Cardiac septum (tissue), 1 donor: Measurements from ENCODE around the gene GNAL. TPM values are rescaled to one million over a fixed set of nuclear protein-coding genes. Genes with fewer than 3 reads are reported as not detected.
"Not testable (repeated sequence)": the region's sequence is repeated elsewhere in the genome, so short reads cannot be mapped to it uniquely, and the experiment has no call there.

Experiments used
- DNase-seq: peaks from one replicate; pipeline ENCODE4 v3.0.0-alpha.2; 2020; ENCODE audit warnings: low spot score
- intact Hi-C: fragments of 100-400 bp; cut with DNase I; formaldehyde crosslinking; loops from one replicate; pipeline ENCODE4 v1.14.0; 2022
- microRNA-seq: library from miRNA; unstranded; fragments of <30 nt; microRNA quantifications from one replicate; pipeline ENCODE4 v1.2.0, GENCODE V29; 2020
- total RNA-seq: library from RNA; stranded (reverse); fragmentation: NEBNext Ultra II Directional; extraction: Animal tissue kit (Norgen Biotek cat#: 25700); gene quantifications from one replicate; pipeline ENCODE4 v1.2.1, GENCODE V29; 2021
- donor health status: DM: no; HTN: no; CAD: no.

Gene GNAL
- total RNA-seq, 1 donor from 2014 or later = 1.1 TPM

GRCh38 chr18:11916880-11917279, 227.8 kb downstream of the GNAL start:
- DNase-seq = peak; percentile 80
- intact Hi-C loops = not testable (repeated sequence)

DNA sequence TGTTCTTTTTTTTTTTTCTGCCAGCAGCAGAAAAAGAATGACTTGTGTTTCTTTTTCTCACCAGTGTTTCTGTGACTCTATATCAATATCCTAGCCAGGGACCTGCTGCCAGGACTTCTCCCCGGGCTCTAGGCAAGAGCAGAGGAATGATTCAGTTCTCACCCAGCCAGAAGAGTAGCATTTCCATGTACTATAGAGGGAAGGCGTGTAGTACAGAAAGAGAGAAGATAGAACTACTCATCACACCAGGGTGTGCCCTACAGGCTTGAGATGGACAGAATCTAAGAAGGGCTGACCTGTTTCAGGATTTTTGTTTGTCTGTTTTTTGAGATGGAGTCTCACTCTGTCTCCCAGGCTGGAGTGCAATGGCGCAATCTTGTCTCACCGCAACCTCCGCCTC, 230.5 kb downstream of the GNAL start:
- intact Hi-C loops, DNase-seq: not testable (repeated sequence)

- intact Hi-C loops = no loop called here
Observed at GRCh38 chr18:11923450-11923849, 234.4 kb downstream of the GNAL start.

DNA sequence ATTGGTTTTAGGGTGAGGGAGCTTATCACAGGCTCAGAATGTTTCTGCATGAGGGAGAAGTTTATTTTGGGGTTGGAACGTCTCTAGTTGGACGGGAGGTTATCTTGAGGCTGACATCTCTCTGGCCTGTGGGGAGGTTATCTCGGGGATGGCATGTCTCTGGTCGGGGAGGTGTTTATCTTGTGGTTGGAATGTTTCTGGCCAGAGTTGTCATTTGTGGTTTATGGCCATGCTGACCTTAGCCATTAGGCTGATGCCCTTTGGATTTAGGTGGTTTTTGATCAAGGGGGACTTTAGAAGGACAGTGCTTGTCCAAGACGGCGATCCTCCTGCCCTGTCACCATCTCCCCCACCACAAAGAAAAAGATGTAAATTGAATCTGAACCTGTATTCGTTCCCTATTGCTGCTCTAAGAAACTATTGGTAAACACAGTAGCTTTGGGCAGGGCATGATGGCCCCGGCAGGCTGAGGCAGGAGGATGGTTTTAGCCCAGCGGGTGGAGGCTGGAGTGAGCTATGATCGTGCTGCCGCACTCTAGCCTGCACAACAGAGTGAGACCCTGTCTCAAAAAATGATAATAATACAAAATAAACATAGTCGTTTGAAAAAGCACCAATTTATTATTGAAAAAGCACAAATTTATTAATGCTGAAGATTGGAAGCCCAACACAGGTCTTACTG, 236.9 kb downstream of the GNAL start:
- DNase-seq = peak; percentile 58
- intact Hi-C loops = no loop called here

More at GRCh38 chr18:11923450-11923849, 234.4 kb downstream of the GNAL start:
- no peak for DNase-seq

DNA sequence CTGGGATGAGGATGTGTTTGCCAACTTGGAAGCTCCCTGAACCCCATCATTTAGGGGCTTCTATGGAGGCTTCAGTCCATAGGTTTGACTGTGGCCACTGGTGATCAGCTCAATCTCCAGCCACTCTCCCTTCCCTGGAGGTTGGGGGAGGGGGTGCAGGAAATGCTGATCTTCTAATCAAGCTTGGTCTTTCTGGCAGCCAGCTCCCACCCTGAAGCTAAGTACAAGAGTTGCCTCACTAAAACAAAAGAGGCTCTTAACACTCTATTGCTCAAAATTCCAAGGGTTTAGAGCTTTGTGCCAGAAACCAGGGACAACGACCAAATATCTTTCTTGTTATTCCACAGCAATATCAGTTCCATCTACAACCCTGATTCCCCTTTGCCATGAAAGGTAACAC, 238.4 kb downstream of the GNAL start:
- DNase-seq = peak; percentile 27
- intact Hi-C loops = no loop called here

DNA sequence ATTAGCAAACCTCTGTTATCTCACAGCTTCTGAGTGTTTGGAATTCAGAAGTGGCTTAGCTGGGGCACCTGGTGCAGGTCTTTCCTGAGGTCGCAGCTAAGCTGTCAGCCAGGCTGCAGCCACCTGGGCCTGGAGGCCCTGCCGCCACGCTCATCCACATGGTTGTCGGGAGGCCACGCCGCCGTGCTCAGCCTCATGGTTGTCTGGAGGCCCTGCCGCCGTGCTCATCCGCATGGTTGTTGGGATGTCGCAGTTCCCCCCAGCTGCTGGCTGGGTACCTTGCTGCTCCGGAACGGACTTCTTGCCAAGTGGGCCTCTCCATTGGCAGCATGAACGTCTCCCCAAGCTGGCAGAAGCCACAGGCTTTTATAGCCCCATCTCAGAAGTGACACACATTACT, 243.3 kb downstream of the GNAL start:
- intact Hi-C loops = no loop called here
- DNase-seq = no peak

Small RNA genes lying within 50 kb of the gene (microRNA-seq; reads per million reads assigned to microRNA genes)
- not detected for gene MIR7153

Other genes with a start within 250 kb of the GNAL start
- not detected for gene SLC35G4, start 79.7 kb upstream of the GNAL start, total RNA-seq
- gene CHMP1B, start 162.1 kb downstream of the GNAL start, total RNA-seq = 28.2 TPM
- gene MPPE1, start 219.1 kb downstream of the GNAL start, total RNA-seq = 39.9 TPM